HG03045 (cell line): ENCODE measurements around the gene DPYSL5.
"Not testable (repeated sequence)": the region's sequence is repeated elsewhere in the genome, so short reads cannot be mapped to it uniquely, and the experiment has no call there.

Source experiments
- ATAC-seq: cut with Tn5 transposase; IDR thresholded peaks from one replicate; pipeline ENCODE4 v1.9.1; 2021; ENCODE audit warnings: mild to moderate bottlenecking, moderate library complexity; ENCODE audit not compliant: unreplicated experiment

The DPYSL5 gene, protein sequence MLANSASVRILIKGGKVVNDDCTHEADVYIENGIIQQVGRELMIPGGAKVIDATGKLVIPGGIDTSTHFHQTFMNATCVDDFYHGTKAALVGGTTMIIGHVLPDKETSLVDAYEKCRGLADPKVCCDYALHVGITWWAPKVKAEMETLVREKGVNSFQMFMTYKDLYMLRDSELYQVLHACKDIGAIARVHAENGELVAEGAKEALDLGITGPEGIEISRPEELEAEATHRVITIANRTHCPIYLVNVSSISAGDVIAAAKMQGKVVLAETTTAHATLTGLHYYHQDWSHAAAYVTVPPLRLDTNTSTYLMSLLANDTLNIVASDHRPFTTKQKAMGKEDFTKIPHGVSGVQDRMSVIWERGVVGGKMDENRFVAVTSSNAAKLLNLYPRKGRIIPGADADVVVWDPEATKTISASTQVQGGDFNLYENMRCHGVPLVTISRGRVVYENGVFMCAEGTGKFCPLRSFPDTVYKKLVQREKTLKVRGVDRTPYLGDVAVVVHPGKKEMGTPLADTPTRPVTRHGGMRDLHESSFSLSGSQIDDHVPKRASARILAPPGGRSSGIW

GRCh38 chr2:26847655-26848335 lies at the start of gene DPYSL5:
TSS of gene DPYSL5 (plus strand) at chr2:26848132. CDS start at chr2:26898500, 50,368 bp downstream.
- no peak for ATAC-seq

DNA sequence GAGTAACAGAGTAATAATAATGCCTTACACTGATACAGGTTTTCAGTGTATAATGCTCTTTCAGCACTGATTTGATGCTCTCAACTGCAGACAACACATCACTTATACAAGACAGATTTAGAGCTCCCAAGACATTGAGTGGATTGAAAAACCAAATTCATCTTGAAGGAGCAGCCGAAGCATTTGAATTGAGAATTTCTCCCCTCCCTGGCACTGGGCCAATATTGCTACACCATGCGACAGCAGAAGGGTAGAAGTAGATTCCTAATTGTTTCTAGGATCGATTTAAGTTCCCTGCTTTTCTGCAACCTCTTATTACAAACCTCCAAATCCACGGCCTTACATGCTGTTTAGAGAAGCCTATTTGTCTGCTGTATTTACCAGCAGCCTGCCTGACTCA lies 46.6 kb upstream of the DPYSL5 start:
- no peak for ATAC-seq

DNA sequence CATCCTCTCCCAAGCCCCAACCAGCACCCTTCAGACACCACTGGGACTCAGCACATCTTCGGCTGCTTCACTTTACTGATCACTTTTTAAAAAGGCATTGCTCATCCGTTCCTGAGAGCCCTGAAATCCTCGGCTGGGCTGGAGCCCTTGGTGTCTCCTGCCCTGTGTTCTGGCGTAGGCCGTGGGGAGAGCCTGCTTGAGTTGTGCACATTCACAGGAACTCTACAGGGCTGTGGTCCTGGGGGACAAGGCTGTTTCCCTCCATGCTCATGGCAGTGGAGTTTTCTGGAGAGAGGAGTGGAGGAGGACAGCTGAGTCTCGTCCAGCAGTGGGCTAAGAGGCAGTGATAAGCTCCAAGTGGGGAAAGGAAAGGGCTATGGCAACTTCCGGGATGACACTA lies 46.1 kb upstream of the DPYSL5 start:
- no peak for ATAC-seq

GRCh38 chr2:26805241-26805676 lies 42.7 kb upstream of the DPYSL5 start:
- no peak for ATAC-seq

GRCh38 chr2:26807788-26808460 lies 40.0 kb upstream of the DPYSL5 start:
- no peak for ATAC-seq

GRCh38 chr2:26809211-26809610 lies 38.7 kb upstream of the DPYSL5 start:
- ATAC-seq: no peak

GRCh38 chr2:26809876-26810577 lies 37.9 kb upstream of the DPYSL5 start:
- no peak for ATAC-seq

- ATAC-seq: no peak
Observed at GRCh38 chr2:26811261-26811660, 36.7 kb upstream of the DPYSL5 start.

DNA sequence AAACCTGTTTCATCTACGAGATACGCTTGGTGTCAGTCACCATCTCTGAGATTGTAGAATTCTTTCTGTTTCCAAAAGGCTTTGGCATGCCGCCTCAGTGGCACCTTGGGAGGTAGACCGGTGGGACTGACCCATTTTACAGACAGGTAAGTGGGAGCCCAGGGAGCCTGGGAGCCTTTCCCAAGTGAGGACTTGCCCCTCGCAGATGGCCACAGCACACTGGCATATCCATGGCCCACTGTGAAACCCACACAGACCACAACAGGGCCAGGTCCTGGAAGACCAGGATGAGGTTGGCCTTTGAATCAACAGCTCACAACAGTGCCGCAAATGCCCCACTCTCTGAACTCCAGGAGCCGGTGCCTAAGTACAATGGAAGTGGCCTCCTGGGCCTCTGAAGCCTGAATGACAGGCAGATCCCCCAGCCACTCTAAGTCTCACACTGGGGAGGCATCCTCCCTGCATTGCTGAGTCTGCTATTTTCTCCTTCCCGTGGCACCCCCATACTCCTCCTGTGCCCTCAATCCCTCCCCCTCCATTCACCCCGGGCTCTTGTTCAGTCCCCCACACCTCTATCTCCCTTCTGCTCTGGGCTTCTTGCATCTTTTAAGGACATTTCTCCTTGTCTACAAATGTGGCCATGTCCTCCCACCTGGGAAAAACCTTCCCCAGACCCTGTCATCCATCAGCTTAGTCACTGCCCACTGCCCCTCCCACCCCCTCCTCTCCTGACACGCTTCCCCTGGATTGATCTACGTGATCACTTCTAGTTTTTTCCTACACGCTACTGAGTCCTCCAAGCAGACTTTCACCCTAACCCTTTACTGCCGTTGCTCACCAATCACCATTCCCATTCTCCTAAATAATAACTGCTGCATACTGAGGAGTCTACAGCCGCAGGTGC lies 35.9 kb upstream of the DPYSL5 start:
- no peak for ATAC-seq

- ATAC-seq: no peak
Observed at GRCh38 chr2:26812731-26813130, 35.2 kb upstream of the DPYSL5 start.

DNA sequence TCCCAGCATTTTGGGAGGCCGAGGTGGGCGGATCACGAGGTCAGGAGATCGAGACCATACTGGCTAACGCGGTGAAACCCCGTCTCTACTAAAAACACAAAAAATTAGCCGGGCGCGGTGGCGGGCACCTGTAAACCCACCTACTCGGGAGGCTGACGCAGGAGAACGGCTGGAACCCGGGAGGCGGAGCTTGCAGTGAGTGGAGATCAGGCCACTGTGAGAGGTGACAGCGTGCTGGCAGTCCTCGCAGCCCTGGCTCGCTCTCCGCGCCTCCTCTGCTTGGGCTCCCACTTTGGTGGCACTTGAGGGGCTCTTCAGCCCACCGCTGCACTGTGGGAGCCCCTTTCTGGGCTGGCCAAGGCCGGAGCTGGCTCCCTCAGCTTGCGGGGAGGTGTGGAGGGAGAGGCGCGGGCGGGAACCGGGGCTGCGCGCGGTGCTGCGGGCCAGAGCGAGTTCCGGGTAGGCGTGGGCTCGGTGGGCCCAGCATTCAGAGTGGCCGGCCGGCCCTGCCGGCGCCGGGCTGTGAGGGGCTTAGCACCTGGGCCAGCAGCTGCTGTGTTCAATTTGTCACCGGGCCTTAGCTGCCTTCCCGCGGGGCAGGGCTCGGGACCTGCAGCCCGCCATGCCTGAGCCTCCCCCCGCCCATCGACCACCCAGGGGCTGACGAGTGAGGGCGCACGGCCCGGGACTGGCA lies 33.7 kb upstream of the DPYSL5 start:
- not testable (repeated sequence) for ATAC-seq

DNA sequence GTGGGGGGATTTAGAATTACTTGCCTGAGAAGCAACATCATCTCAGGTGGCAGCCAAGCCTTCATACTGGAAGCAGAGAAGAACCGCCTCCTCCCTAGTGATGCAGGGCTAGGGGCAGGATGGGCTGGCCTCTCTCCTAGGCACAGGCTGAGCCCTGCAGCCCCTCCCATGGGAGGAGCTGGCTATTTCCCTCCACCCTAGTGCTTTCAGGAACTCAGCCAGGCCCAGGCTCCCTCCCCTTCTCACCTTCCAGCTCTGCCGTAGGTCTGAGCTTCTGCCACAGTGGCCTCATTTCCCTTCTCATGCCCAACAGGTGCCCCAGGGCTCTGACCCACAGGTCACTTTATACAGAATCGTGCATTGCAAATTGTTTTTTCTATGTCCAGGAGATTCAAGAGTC lies 31.0 kb upstream of the DPYSL5 start:
- no peak for ATAC-seq

DNA sequence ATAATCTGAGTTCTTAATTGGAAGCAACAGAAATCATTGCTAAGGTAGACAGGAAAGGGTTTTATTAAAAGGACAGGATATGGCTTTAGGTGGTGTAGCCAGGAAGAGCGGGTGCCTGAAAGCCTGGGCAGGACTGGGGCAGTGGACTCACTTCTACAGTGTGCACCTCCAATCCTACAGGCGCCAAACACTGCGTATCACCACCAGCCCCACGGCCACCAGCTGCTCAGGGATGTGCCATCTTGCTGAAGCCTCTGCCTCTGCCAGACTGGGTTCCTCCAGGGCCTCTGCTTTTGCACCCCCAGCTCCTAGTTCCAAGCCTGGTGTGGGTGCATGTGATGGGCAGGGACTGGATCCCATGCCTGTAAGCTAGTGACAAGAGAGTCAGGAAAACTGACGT lies 29.7 kb upstream of the DPYSL5 start:
- no peak for ATAC-seq

- ATAC-seq: no peak
Observed at GRCh38 chr2:26818972-26819371, 29.0 kb upstream of the DPYSL5 start.

DNA sequence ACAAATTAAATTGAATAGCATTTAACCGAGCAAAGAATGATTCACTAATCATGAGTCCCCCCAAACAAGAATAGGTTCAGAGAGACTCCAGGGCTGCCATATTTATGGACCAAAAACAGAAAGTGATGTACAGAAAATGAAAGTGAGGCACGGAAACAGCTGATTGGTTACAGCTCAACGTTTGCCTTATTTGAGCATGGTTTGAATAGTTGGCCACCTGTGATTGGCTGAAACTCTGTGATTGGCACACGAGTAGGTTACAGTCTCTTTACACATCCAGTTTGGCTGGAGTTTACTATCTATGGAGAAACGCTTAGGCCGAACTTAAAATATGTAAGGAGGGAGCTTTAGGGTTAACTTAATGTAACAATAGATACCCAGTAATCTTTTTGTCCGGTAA lies 27.0 kb upstream of the DPYSL5 start:
- no peak for ATAC-seq

- ATAC-seq: no peak
Observed at GRCh38 chr2:26822877-26823276, 25.1 kb upstream of the DPYSL5 start.

DNA sequence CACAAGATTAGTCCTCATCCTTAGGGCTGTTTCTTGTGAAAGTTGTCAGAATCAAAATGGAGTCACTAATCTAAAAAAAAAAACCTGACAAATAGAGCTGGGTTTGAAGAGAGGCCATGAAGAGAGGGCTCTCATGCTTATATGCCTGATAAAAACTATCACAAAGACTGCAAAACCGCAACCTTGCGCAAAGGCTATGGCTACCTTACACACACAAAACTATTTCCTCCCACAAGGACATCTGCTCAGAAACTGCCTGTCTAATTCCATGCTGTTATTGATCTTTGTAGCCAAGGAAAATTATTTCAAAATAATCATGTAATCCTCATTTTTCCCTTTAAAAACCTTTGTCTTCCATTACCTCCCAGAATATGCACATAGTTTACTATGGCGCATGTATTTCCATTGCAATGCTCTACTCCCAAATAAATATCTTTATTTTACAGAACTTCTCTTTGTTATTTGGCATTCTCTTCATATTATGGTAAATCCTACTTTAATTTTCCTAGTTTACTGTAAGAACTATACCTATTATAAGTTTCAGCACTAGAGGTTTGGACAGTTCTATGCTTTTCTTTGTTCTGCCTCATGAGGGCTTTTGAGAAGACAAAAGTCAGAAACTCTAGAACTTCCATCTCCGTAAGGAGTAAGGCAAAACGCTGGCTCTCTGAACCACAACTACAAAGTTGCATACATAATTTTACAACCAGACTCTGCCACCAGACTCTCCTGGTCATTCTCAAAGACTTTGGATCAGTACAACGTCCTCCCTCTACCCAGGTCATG lies 9.6 kb upstream of the DPYSL5 start:
- no peak for ATAC-seq

- ATAC-seq: no peak
Observed at GRCh38 chr2:26840937-26841610, 6.9 kb upstream of the DPYSL5 start.
